ENCODE measurements around the gene N4BP2.
A peak's percentile ranks its signal among the peaks of the same experiment; 100 is the strongest.
"Not testable (repeated sequence)": the region's sequence is repeated elsewhere in the genome, so short reads cannot be mapped to it uniquely, and the experiment has no call there.

The N4BP2 gene

DNA sequence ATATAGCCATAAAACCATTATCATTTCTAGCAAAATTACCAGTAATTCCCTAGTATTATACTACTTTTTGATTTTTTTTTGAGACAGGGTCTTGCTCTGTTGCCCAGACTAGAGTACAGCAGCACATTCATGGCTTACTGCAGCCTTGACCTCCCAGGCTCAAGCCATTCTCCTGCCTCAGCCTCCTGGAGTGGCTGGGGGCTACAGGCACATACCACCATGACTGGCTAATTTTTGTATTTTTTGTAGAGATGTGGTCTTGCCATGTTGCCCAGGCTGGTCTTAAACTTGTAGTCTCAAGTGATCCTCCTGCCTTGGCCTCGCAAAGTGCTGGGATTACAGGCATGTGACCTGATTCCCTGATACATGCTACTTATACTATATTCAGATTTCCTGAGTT is 13.7 kb downstream of the N4BP2 start:
- no peak for TF ChIP-seq Cebpa-rat (IDR thresholded peaks at IDR 0.05)
- no peak overlapping the region for H3K4me3 ChIP-seq
- no peaks in the 10 kb centered on the region for H3K9me3 ChIP-seq

DNA sequence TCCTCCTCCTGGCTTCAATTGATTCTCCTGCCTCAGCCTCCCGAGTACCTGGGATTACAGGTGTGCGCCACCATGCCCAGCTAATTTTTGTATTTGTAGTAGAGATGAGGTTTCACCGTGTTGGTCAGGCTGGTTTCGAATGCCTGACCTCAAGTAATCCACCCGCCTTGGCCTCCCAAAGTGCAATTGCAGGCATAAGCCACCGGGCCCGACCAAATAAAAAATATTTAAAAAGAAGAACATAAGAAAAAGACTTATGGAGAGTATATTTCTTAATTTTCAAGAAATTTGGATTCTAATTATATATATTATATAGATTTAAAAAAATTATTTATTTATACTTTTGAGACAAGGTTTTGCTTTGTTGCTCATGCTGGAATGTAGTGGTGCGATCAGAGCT is 29.8 kb downstream of the N4BP2 start:
- Histone ChIP-seq H4K20me1 (peaks cover 24% of the 10 kb centered on the region), H3K4me3 (no peak overlapping the region), H3K36me3 (peaks cover 55% of the 10 kb centered on the region), H3K27ac (no peak overlapping the region), H3K27me3 (no peaks in the 10 kb centered on the region), H3K9me3 (peaks cover 14% of the 10 kb centered on the region), H3K9ac (no peak overlapping the region), H3K4me1 (0 out of 2 replicates have a peak, but pooled peaks cover 9% of the 10 kb centered on the region), H3K4me2 (no peak overlapping the region)
- TF ChIP-seq Cebpa-rat (IDR thresholded peaks at IDR 0.05): no peak

More for the DNA sequence above, 13.7 kb downstream of the N4BP2 start:
- H3K9ac ChIP-seq: no peak overlapping the region
- no peak overlapping the region for H3K27ac ChIP-seq
- no peaks in the 10 kb centered on the region for H3K27me3 ChIP-seq
- peak overlapping the region; percentile 27 for H3K4me2 ChIP-seq
- H4K20me1 ChIP-seq: peaks cover 40% of the 10 kb centered on the region
- peaks cover 10% of the 10 kb centered on the region for H3K4me1 ChIP-seq
- peaks cover 68% of the 10 kb centered on the region for H3K36me3 ChIP-seq

DNA sequence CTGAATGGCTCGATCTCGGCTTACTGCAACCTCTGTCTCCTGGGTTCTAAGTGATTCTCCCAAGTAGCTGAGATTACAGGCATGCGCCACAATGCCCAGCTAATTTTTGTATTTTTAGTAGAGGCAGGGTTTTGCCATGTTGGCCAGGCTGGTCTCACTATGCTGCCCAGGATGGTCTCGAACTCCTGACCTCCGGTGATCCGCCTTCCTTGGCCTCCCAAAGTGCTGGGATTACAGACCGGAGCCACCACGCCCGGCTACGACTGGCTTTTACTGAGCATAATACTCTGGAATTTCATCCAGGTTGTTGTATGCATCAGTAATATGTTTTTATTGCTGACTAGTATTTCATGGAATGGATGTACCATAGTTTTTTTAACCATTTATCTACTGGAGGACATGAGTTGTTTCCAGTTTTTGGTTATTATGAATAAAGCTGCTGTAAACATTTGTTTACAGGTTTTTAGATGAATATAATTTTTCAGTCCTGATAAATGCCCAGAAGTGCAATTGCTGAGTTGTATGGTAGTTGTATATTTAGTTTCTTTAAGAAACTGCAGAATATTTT is 31.2 kb downstream of the N4BP2 start:
- H3K4me3 ChIP-seq: no peak overlapping the region
- no peak for TF ChIP-seq Cebpa-rat (IDR thresholded peaks at IDR 0.05)
- peaks cover 47% of the 10 kb centered on the region for H3K36me3 ChIP-seq
- no peak overlapping the region for H3K27ac ChIP-seq
- H3K9ac ChIP-seq: no peak overlapping the region
- H3K4me2 ChIP-seq: no peak overlapping the region
- H4K20me1 ChIP-seq: peaks cover 24% of the 10 kb centered on the region
- no peaks in the 10 kb centered on the region for H3K27me3 ChIP-seq
- H3K9me3 ChIP-seq: peaks cover 14% of the 10 kb centered on the region
- H3K4me1 ChIP-seq: no peaks in the 10 kb centered on the region

DNA sequence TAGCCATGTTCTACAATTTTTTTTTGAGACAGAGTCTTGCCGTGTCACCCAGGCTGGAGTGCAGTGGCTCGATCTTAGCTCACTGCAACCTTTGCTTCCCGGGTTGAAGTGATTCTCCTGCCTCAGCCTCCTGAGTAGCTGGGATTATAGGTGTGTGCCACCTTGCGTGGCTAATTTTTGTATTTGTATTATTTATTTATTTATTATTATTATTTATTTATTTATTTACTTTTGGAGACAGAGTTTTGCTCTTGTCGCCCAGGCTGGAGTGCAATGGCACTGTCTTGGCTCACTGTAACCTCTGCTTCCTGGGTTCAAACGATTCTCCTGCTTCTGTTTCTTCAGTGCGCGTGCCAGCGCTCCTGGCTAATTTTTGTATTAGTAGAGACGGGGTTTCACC is 36.8 kb downstream of the N4BP2 start:
- H3K9ac ChIP-seq, H3K27ac ChIP-seq, H3K4me3 ChIP-seq, H3K27me3 ChIP-seq, H3K4me1 ChIP-seq, H3K4me2 ChIP-seq, H4K20me1 ChIP-seq: not testable (repeated sequence)
- H3K9me3 ChIP-seq: peaks cover 11% of the 10 kb centered on the region
- peaks cover 47% of the 10 kb centered on the region for H3K36me3 ChIP-seq

DNA sequence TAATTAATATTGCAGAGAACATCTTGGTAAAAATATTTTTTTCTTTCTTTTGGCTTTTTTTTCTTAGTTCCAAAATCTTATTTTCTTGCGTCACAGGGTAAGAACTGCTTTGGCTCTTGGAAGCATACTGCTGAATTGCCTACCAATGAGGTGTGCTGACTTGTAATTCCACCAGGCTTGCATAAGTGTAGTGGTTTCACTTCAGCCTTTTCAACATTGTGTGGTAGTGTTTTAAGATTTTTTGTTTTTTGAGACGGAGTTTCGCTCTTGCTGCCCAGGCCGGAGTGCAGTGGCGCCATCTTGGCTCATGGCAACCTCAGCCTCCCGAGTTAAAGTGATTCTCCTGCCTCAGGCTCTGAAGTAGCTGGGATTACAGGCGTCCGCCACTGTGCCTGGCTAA is 42.4 kb downstream of the N4BP2 start:
- no peak for TF ChIP-seq Cebpa-rat (IDR thresholded peaks at IDR 0.05)
- H3K4me3 ChIP-seq: no peak overlapping the region
- no peaks in the 10 kb centered on the region for H3K4me1 ChIP-seq
- H3K9ac ChIP-seq: no peak overlapping the region
- H4K20me1 ChIP-seq: no peaks in the 10 kb centered on the region
- peaks cover 13% of the 10 kb centered on the region for H3K9me3 ChIP-seq
- H3K4me2 ChIP-seq: no peak overlapping the region
- no peak overlapping the region for H3K27ac ChIP-seq
- peaks cover 58% of the 10 kb centered on the region for H3K36me3 ChIP-seq
- no peaks in the 10 kb centered on the region for H3K27me3 ChIP-seq

DNA sequence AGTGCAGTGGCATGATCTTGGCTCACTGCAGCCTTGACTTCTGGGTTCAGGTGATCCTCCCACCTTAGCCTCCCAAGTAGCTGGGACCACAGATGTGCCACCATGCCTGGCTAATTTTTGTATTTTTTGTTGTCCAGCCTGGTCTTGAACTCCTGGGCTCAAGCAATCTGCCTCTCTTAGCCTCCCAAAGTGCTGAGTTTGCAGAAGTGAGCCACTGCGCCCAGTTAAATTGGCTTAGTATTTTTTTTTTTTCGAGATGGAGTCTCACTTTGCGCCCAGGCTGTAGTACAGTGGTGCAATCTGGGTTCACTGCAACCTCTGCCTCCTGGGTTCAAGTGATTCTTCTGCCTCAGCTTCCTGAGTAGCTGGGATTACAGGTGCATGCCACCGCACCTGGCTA is 50.5 kb downstream of the N4BP2 start:
- H3K4me1 ChIP-seq, H4K20me1 ChIP-seq, H3K9ac ChIP-seq, H3K4me2 ChIP-seq, H3K27ac ChIP-seq, H3K4me3 ChIP-seq, H3K27me3 ChIP-seq: not testable (repeated sequence)
- Histone ChIP-seq H3K36me3 (peaks cover 90% of the 10 kb centered on the region), H3K9me3 (peaks cover 24% of the 10 kb centered on the region)

DNA sequence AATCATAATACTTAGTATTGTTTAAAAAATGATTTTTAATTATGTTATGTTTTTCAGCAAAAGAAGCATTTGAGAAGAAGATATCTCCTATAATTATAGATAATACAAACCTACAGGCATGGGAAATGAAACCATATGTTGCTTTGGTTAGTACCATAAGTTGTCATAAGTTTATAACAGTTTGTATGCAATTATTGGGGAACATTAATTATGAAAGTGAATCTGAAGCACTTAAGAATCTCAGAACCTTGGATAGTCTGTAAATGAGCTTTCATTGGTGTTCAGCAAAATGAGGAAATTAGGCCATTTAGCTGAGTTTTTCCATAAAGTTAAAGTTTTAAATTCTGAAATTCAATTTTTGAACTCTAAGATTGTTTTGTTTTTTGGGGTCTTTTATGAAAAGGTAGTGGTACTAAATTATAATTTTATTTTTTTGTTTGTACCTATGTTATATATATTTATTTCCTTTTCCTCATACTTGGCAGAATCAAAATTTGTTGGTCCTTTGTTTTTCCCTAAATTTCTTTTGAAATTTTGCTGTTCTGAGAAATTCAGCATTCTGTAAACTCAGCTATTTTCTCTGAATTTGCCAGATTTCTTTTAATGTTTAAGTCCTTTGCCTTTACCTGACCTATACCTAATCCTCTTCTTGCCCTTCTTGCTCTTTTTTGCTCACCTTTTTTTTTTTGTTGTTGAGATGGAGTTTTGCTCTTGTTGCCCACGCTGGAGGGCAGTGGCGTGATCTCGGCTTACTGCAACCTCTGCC is 55.6 kb downstream of the N4BP2 start:
- H3K27ac ChIP-seq: no peak overlapping the region
- peaks cover 72% of the 10 kb centered on the region for H3K36me3 ChIP-seq
- H3K4me1 ChIP-seq: peaks cover 8% of the 10 kb centered on the region; the same call in 1 of the 2 replicates
- H3K27me3 ChIP-seq: no peaks in the 10 kb centered on the region
- no peak overlapping the region for H3K4me2 ChIP-seq
- H3K9me3 ChIP-seq: peaks cover 15% of the 10 kb centered on the region
- H3K9ac ChIP-seq: no peak overlapping the region
- no peak overlapping the region for H3K4me3 ChIP-seq
- H4K20me1 ChIP-seq: no peaks in the 10 kb centered on the region
- no peak for TF ChIP-seq Cebpa-rat (IDR thresholded peaks at IDR 0.05)

DNA sequence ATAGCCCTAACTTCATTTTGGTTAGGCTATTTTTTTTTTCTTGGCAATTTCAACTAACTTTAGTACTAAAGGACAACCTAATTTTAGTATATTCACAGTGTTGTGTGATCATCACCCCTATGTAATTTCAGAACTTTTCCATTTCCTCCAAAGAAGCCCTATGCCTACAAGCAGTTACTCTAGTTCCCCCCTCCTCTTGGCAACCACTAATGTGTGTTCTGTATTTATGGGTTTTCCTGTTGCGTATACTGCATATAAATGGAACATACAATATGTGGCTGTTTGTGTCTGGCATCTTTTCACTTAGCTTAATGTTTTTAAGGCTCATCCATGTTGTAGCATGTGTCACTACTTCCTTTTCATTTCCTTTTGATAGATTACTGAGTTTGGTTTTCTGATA is 57.6 kb downstream of the N4BP2 start:
- Histone ChIP-seq H3K9ac (no peak overlapping the region), H4K20me1 (no peaks in the 10 kb centered on the region), H3K27ac (no peak overlapping the region), H3K9me3 (peaks cover 14% of the 10 kb centered on the region; the same call in 1 of the 2 replicates), H3K4me2 (peak overlapping the region; percentile 3; the same call in 1 of the 2 replicates), H3K36me3 (peaks cover 69% of the 10 kb centered on the region), H3K4me3 (no peak overlapping the region), H3K27me3 (no peaks in the 10 kb centered on the region), H3K4me1 (peaks cover 8% of the 10 kb centered on the region; the same call in 1 of the 2 replicates)
- TF ChIP-seq Cebpa-rat (IDR thresholded peaks at IDR 0.05): no peak

DNA sequence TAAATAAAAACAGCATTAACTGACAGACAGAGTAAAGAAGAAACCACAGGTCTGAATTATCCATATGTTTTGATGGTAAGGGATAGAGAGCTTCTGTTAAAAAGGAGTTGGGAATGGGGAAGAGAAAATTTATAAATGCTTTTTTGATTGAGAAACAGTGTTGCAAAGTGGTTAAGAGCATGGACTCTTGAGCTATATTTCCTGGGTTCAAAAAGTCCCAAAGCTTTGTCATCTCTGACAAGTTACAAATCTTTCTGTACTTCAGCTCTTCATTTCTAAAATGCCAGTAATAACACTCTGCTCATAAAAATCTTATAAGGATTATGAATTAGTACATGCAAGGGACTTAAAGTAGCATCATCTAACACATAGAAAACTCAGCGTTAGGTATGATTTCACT is 62.2 kb downstream of the N4BP2 start:
- Histone ChIP-seq H3K27ac (no peak overlapping the region), H3K4me3 (no peak overlapping the region), H3K36me3 (peaks cover 41% of the 10 kb centered on the region)

DNA sequence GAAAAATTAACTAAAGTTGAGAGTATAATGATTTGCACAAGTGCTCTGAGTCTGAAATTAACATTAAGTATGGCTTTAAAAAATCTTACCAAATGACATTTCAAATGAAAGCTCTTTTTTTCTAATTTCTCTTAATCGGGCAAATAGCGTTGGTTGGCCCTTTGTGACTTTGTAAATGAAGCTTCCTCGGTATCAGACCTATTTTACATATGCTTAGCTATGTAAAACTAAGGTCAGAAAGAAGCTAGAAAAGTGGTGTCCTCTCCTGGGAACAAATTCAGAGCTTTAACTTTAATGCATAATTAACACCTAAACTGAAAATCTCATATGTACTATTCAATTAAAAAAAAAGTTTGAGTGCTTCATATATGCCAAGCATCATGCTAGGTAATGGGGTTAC is 62.7 kb downstream of the N4BP2 start:
- Histone ChIP-seq H3K36me3 (peaks cover 41% of the 10 kb centered on the region), H3K4me2 (no peak overlapping the region)

More for the DNA sequence above, 62.2 kb downstream of the N4BP2 start:
- Histone ChIP-seq H3K4me1 (peaks cover 19% of the 10 kb centered on the region), H3K4me2 (no peak overlapping the region), H4K20me1 (no peaks in the 10 kb centered on the region), H3K27me3 (no peaks in the 10 kb centered on the region), H3K9me3 (no peaks in the 10 kb centered on the region), H3K9ac (no peak overlapping the region)
- TF ChIP-seq Cebpa-rat (IDR thresholded peaks at IDR 0.05): no peak

More for the DNA sequence above, 62.7 kb downstream of the N4BP2 start:
- Histone ChIP-seq H3K9me3 (no peaks in the 10 kb centered on the region), H3K27ac (no peak overlapping the region), H3K9ac (no peak overlapping the region), H3K27me3 (no peaks in the 10 kb centered on the region), H3K4me1 (peaks cover 15% of the 10 kb centered on the region), H3K4me3 (no peak overlapping the region), H4K20me1 (no peaks in the 10 kb centered on the region)
- no peak for TF ChIP-seq Cebpa-rat (IDR thresholded peaks at IDR 0.05)

Measured in BLaER1 (cell line).